CD14-positive monocyte (primary cell): ENCODE measurements around the gene ASCC2. TPM values are rescaled to one million over a fixed set of nuclear protein-coding genes. Genes with fewer than 3 reads are reported as not detected.

Experiments
- DNase-seq, 3 donors: peaks; one replicate each; pipeline ENCODE4 v3.0.0-alpha.2; 2011 to 2022
- H2AFZ ChIP-seq: 2 replicates; pipeline ENCODE4 v1.6.0; 2012; ENCODE audit warnings: mild to moderate bottlenecking, low read depth, low read length, inconsistent platforms; ENCODE audit not compliant: insufficient read depth, poor library complexity, severe bottlenecking
- H3K27ac ChIP-seq, 2 donors: 1 replicate in 1 of 2; 2 replicates in 1 of 2; pipeline ENCODE4 v1.5.1; 2012 to 2013; ENCODE audit warnings: low read length in 2 of 2, control low read depth in 1 of 2, inconsistent platforms in 1 of 2, low read depth in 1 of 2, mild to moderate bottlenecking in 1 of 2
- H3K27me3 ChIP-seq, 2 donors: one replicate each; pipeline versions ENCODE4 v1.6.0 to v1.6.1; 2011 to 2013; ENCODE audit warnings: low read length in 2 of 2; ENCODE audit not compliant: control insufficient read depth in 2 of 2, insufficient read depth in 2 of 2
- H3K36me3 ChIP-seq, 2 donors: replicated peaks in 1 of 2; 1 replicate in 1 of 2; 2 replicates in 1 of 2; pipeline versions ENCODE4 v1.5.1 to v1.6.1; 2012 to 2013; ENCODE audit warnings: low read length in 2 of 2, control low read depth in 1 of 2, inconsistent platforms in 1 of 2, mild to moderate bottlenecking in 1 of 2; ENCODE audit not compliant: insufficient read depth in 2 of 2, control insufficient read depth in 1 of 2
- H3K4me1 ChIP-seq, 2 donors: 1 replicate in 1 of 2; 2 replicates in 1 of 2; pipeline versions ENCODE4 v1.5.1 to v1.6.1; 2012 to 2013; ENCODE audit warnings: low read length in 2 of 2, control low read depth in 1 of 2, inconsistent platforms in 1 of 2, mild to moderate bottlenecking in 1 of 2, moderate library complexity in 1 of 2; ENCODE audit not compliant: insufficient read depth in 2 of 2, control insufficient read depth in 1 of 2
- H3K4me2 ChIP-seq: replicated peaks from 2 replicates; pipeline ENCODE3; 2012; ENCODE audit warnings: low read length, moderate library complexity, mild to moderate bottlenecking; ENCODE audit not compliant: poor library complexity, severe bottlenecking; ENCODE audit errors: extremely low read depth
- H3K4me3 ChIP-seq, 3 experiments: fragments of 200-600 bp in 1 of 3; sonication (generic) in 1 of 3; replicated peaks in 1 of 3; 1 replicate in 2 of 3; 2 replicates in 1 of 3; pipeline ENCODE4 v1.5.1; 2011 to 2013; ENCODE audit warnings: low read length in 3 of 3, mild to moderate bottlenecking in 3 of 3, control low read depth in 2 of 3, low read depth in 2 of 3, inconsistent platforms in 1 of 3, moderate library complexity in 1 of 3
- H3K79me2 ChIP-seq: 2 replicates; pipeline ENCODE4 v1.6.0; 2012; ENCODE audit warnings: mild to moderate bottlenecking, control low read depth, inconsistent platforms, low read length, moderate library complexity; ENCODE audit not compliant: insufficient read depth
- H3K9ac ChIP-seq: 2 replicates; pipeline ENCODE4 v1.6.0; 2017; ENCODE audit warnings: low read length, mild to moderate bottlenecking; ENCODE audit not compliant: insufficient read depth, poor library complexity, severe bottlenecking
- H3K9me3 ChIP-seq, 2 donors: replicated peaks in 1 of 2; 1 replicate in 1 of 2; 2 replicates in 1 of 2; pipeline versions ENCODE4 v1.5.1 to v1.6.1; 2012 to 2013; ENCODE audit warnings: low read length in 2 of 2, control low read depth in 1 of 2; ENCODE audit not compliant: control insufficient read depth in 1 of 2, insufficient read depth in 1 of 2
- H4K20me1 ChIP-seq: 2 replicates; pipeline ENCODE4 v1.6.0; 2012; ENCODE audit warnings: mild to moderate bottlenecking, low read length, control low read depth, moderate library complexity; ENCODE audit not compliant: insufficient read depth
- H3K27ac Mint-ChIP-seq, 7 donors: one replicate each; pipeline ENCODE4 v1.8.0; 2020; ENCODE audit warnings: mild to moderate bottlenecking in 7 of 7, mixed read lengths in 7 of 7, moderate library complexity in 6 of 7, inconsistent platforms in 2 of 7
- H3K27me3 Mint-ChIP-seq, 3 donors: one replicate each; pipeline ENCODE4 v1.8.0; 2021 to 2022; ENCODE audit warnings: low read depth in 3 of 3, mild to moderate bottlenecking in 3 of 3, mixed read lengths in 3 of 3, moderate library complexity in 3 of 3, inconsistent platforms in 1 of 3
- H3K36me3 Mint-ChIP-seq, 2 donors: one replicate each; pipeline ENCODE4 v1.8.0; 2020; ENCODE audit warnings: mixed read lengths in 2 of 2, inconsistent platforms in 1 of 2, mild to moderate bottlenecking in 1 of 2
- H3K4me1 Mint-ChIP-seq: one replicate; pipeline ENCODE4 v1.8.0; 2020; ENCODE audit warnings: mild to moderate bottlenecking, mixed read lengths
- H3K4me3 Mint-ChIP-seq, 2 donors: one replicate each; pipeline ENCODE4 v1.8.0; 2020; ENCODE audit warnings: mild to moderate bottlenecking in 2 of 2, mixed read lengths in 2 of 2, moderate library complexity in 1 of 2
- H3K9me3 Mint-ChIP-seq, 7 donors: one replicate each; pipeline ENCODE4 v1.8.0; 2020 to 2022; ENCODE audit warnings: mixed read lengths in 7 of 7, mild to moderate bottlenecking in 6 of 7, moderate library complexity in 6 of 7, inconsistent platforms in 2 of 7
- WGBS: methylation state at CpG from one replicate; pipeline ENCODE4 v1.1.5; 2013; ENCODE audit warnings: missing lambda C conversion rate; ENCODE audit not compliant: insufficient coverage; 5-methylcytosine and 5-hydroxymethylcytosine counted together
- intact Hi-C, 2 donors: fragments of 100-400 bp; cut with micrococcal nuclease; formaldehyde crosslinking; loops; one replicate each; pipeline versions ENCODE4 v1.15.0 to v1.15.1; 2023
- polyA plus RNA-seq, 3 donors: library from polyadenylated mRNA; depleted of rRNA in 1 of 3; unstranded in 2 of 3; stranded (reverse) in 1 of 3; fragments of 300-500 nt in 2 of 3; fragments of >200 nt in 1 of 3; fragmentation: Illumina TruSeq in 2 of 3; gene quantifications; 1 replicate in 2 of 3; 2 replicates in 1 of 3; pipeline ENCODE4 v1.2.3, GENCODE V29; 2012 to 2021
- TF ChIP-seq, protein P1 (sequence below): fragments of 200-600 bp; IDR thresholded peaks from one replicate; pipeline ENCODE4 v1.8.0; 2022; ENCODE audit warnings: antibody characterized with exemption, mild to moderate bottlenecking

The ASCC2 gene
- polyA plus RNA-seq, 3 donors = 23.8 to 77.2 (median 39.6) TPM

DNA sequence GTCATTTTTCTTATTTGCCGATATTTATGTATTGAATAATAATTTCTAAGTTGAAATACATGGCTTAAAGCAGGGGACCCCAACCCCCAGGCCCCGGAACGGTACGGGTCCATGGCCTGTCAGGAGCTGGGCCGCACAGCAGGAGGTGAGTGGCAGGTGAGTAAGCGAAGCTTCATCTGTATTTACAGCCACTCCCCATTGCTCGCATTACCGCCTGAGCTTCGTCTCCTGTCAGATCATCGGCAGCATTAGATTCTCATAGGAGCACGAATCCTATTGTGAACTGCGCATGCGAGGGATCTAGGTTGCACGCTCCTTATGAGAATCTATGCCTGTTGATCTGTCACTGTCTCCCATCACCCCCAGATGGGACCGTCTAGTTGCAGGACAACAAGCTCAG, 75.8 kb downstream of the ASCC2 start:
- Mint-ChIP-seq H3K27me3 (peaks cover 0 to 2% (median 1%) of the 10 kb centered on the region in 3 donors), H3K4me3 (no peak overlapping the region), H3K27ac (no peak overlapping the region), H3K36me3 (peaks cover 0 to 3% of the 10 kb centered on the region in 2 donors), H3K4me1 (peaks cover 21% of the 10 kb centered on the region), H3K9me3 (no peaks in the 10 kb centered on the region)
- Histone ChIP-seq H3K9ac (no peak overlapping the region), H4K20me1 (peaks cover 2% of the 10 kb centered on the region), H3K4me1 (peaks cover 12 to 14% of the 10 kb centered on the region in 2 donors), H3K4me3 (no peak overlapping the region), H3K27ac (no peak overlapping the region), H3K4me2 (no peak overlapping the region), H2AFZ (no peak overlapping the region), H3K9me3 (no peaks in the 10 kb centered on the region), H3K36me3 (peaks cover 0 to 13% of the 10 kb centered on the region in 2 donors), H3K79me2 (peaks cover 40% of the 10 kb centered on the region), H3K27me3 (no peaks in the 10 kb centered on the region)
- TF ChIP-seq, protein P1, sequence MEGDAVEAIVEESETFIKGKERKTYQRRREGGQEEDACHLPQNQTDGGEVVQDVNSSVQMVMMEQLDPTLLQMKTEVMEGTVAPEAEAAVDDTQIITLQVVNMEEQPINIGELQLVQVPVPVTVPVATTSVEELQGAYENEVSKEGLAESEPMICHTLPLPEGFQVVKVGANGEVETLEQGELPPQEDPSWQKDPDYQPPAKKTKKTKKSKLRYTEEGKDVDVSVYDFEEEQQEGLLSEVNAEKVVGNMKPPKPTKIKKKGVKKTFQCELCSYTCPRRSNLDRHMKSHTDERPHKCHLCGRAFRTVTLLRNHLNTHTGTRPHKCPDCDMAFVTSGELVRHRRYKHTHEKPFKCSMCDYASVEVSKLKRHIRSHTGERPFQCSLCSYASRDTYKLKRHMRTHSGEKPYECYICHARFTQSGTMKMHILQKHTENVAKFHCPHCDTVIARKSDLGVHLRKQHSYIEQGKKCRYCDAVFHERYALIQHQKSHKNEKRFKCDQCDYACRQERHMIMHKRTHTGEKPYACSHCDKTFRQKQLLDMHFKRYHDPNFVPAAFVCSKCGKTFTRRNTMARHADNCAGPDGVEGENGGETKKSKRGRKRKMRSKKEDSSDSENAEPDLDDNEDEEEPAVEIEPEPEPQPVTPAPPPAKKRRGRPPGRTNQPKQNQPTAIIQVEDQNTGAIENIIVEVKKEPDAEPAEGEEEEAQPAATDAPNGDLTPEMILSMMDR = no peak
- WGBS = 100% methylated on average over 1 of the region's 15 CpGs
- intact Hi-C loops = loop anchor here in 1 of 2 donors (10.0 kb wide), 1 partner anchor 243 kb away; no protein-coding TSS in a partner anchor
- no peak for DNase-seq

DNA sequence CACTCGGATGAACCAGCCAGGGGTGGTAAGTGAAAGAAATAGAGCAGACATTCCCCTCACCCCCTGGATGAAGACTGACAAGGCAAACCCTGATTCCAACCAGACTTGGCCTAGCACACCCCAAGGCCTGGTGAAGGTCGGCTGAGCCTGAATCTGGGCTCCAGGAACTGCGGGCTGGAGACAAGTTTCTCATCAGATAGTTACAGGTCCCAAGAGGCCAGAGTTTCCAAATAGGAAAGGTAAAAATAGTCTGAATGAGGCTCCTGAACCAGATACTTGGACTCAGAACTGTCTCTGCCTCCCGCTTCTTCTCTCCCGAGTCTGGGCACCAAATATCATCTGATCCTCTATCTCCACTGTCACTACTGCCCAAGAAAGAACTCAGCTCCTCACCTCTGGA, 79.1 kb downstream of the ASCC2 start:
- H3K36me3 ChIP-seq = peaks cover 3 to 20% of the 10 kb centered on the region in 2 donors
- 100% methylated on average over 1 of the region's 5 CpGs for WGBS
- peaks cover 2% of the 10 kb centered on the region for H4K20me1 ChIP-seq
- no peak overlapping the region for H2AFZ ChIP-seq
- no peaks in the 10 kb centered on the region for H3K9me3 Mint-ChIP-seq
- H3K4me3 ChIP-seq = no peak overlapping the region
- peaks cover 0 to 4% (median 2%) of the 10 kb centered on the region in 3 donors for H3K27me3 Mint-ChIP-seq
- TF ChIP-seq, protein P1 = no peak
- H3K27ac Mint-ChIP-seq = no peak overlapping the region
- intact Hi-C loops = no loop called here
- no peak overlapping the region for H3K27ac ChIP-seq
- H3K27me3 ChIP-seq = no peaks in the 10 kb centered on the region
- peaks cover under 1% of the 10 kb centered on the region for H3K4me1 Mint-ChIP-seq
- peaks cover 13% of the 10 kb centered on the region for H3K79me2 ChIP-seq
- H3K36me3 Mint-ChIP-seq = peaks cover 4 to 5% of the 10 kb centered on the region in 2 donors
- H3K9ac ChIP-seq = no peak overlapping the region
- no peak overlapping the region for H3K4me2 ChIP-seq
- no peak for DNase-seq
- H3K4me1 ChIP-seq = peaks cover 0 to under 1% of the 10 kb centered on the region in 2 donors
- no peak overlapping the region for H3K4me3 Mint-ChIP-seq
- no peaks in the 10 kb centered on the region for H3K9me3 ChIP-seq
